ENCODE data around the gene USP24. TPM values are rescaled to one million over a fixed set of nuclear protein-coding genes. Genes with fewer than 3 reads are reported as not detected.

USP24 gene
- total RNA-seq, 1 donor from 2014 or later, result 30.8 TPM

- peak overlapping the region; percentile 23 for H3K9ac ChIP-seq (ENCODE audit: low read length)
- no peaks in the 10 kb centered on the region for H3K79me2 ChIP-seq (ENCODE audit: insufficient read depth, low read length)
- H4K20me1 ChIP-seq (ENCODE audit: insufficient read depth, low read length), result no peaks in the 10 kb centered on the region
- peaks cover 14% of the 10 kb centered on the region for H3K4me1 ChIP-seq (ENCODE audit: insufficient read depth, low read length)
- no peaks in the 10 kb centered on the region for H3K27me3 ChIP-seq (ENCODE audit: insufficient read depth, low read length)
- Mint-ChIP-seq H3K36me3 (ENCODE audit: low read depth, unreplicated experiment) (peaks cover 28% of the 10 kb centered on the region), H3K27me3 (ENCODE audit: low read depth, unreplicated experiment) (no peaks in the 10 kb centered on the region), H3K4me1 (ENCODE audit: low read depth, unreplicated experiment) (peaks cover 20% of the 10 kb centered on the region), H3K4me3 (ENCODE audit: unreplicated experiment) (no peak overlapping the region), H3K27ac (ENCODE audit: unreplicated experiment) (peak overlapping the region; percentile 66), H3K9me3 (ENCODE audit: unreplicated experiment) (no peaks in the 10 kb centered on the region)
- H3K27ac ChIP-seq (ENCODE audit: low read depth, low read length), result peak overlapping the region; percentile 52
- peaks cover 56% of the 10 kb centered on the region for H3K36me3 ChIP-seq (ENCODE audit: insufficient read depth, low read length)
- TF ChIP-seq CTCF (IDR thresholded peaks at IDR 0.05; ENCODE audit: insufficient read depth, low read depth, low read length) (no peak), EZH2 (IDR thresholded peaks at IDR 0.05; ENCODE audit: insufficient read depth, low read length) (no peak)
- no peaks in the 10 kb centered on the region for H3K9me3 ChIP-seq (ENCODE audit: insufficient read depth, low read depth, low read length)
- H2AFZ ChIP-seq (ENCODE audit: low read depth, low read length), result no peak overlapping the region
- H3K4me2 ChIP-seq (ENCODE audit: low read length), result peak overlapping the region; percentile 50
- FAIRE-seq (peak; percentile 37), DNase-seq (ENCODE audit: low read depth) (peak; percentile 87)
- H3K4me3 ChIP-seq (ENCODE audit: insufficient read depth, low read depth, low read length), result no peak overlapping the region
These were observed 133.8 kb downstream of the USP24 start for GRCh38 chr1:55081188-55081904.

- no peak overlapping the region for H3K27ac Mint-ChIP-seq (ENCODE audit: unreplicated experiment)
- H3K4me1 Mint-ChIP-seq (ENCODE audit: low read depth, unreplicated experiment), result peaks cover 26% of the 10 kb centered on the region
- Histone ChIP-seq H3K27ac (ENCODE audit: low read depth, low read length) (no peak overlapping the region), H3K36me3 (ENCODE audit: insufficient read depth, low read length) (peaks cover 47% of the 10 kb centered on the region), H2AFZ (ENCODE audit: low read depth, low read length) (no peak overlapping the region), H3K4me1 (ENCODE audit: insufficient read depth, low read length) (peaks cover 14% of the 10 kb centered on the region), H4K20me1 (ENCODE audit: insufficient read depth, low read length) (no peaks in the 10 kb centered on the region), H3K9ac (ENCODE audit: low read length) (no peak overlapping the region), H3K4me2 (ENCODE audit: low read length) (no peak overlapping the region), H3K9me3 (ENCODE audit: insufficient read depth, low read depth, low read length) (no peaks in the 10 kb centered on the region), H3K27me3 (ENCODE audit: insufficient read depth, low read length) (no peaks in the 10 kb centered on the region), H3K79me2 (ENCODE audit: insufficient read depth, low read length) (no peaks in the 10 kb centered on the region), H3K4me3 (ENCODE audit: insufficient read depth, low read depth, low read length) (no peak overlapping the region)
- H3K9me3 Mint-ChIP-seq (ENCODE audit: unreplicated experiment), result no peaks in the 10 kb centered on the region
- no peaks in the 10 kb centered on the region for H3K27me3 Mint-ChIP-seq (ENCODE audit: low read depth, unreplicated experiment)
- no peak overlapping the region for H3K4me3 Mint-ChIP-seq (ENCODE audit: unreplicated experiment)
- FAIRE-seq (no peak), DNase-seq (ENCODE audit: low read depth) (no peak)
- TF ChIP-seq EZH2 (IDR thresholded peaks at IDR 0.05; ENCODE audit: insufficient read depth, low read length), result no peak
- TF ChIP-seq CTCF (IDR thresholded peaks at IDR 0.05; ENCODE audit: insufficient read depth, low read depth, low read length), result no peak
- H3K36me3 Mint-ChIP-seq (ENCODE audit: low read depth, unreplicated experiment), result peaks cover 22% of the 10 kb centered on the region
These were observed 135.5 kb downstream of the USP24 start for GRCh38 chr1:55079651-55080050.

GRCh38 chr1:55078470-55078869 is 136.7 kb downstream of the USP24 start:
- H2AFZ ChIP-seq (ENCODE audit: low read depth, low read length), result no peak overlapping the region
- FAIRE-seq (no peak), DNase-seq (ENCODE audit: low read depth) (no peak)
- no peaks in the 10 kb centered on the region for H3K79me2 ChIP-seq (ENCODE audit: insufficient read depth, low read length)
- H3K9me3 ChIP-seq (ENCODE audit: insufficient read depth, low read depth, low read length), result no peaks in the 10 kb centered on the region
- Mint-ChIP-seq H3K4me3 (ENCODE audit: unreplicated experiment) (no peak overlapping the region), H3K9me3 (ENCODE audit: unreplicated experiment) (no peaks in the 10 kb centered on the region), H3K36me3 (ENCODE audit: low read depth, unreplicated experiment) (peaks cover 16% of the 10 kb centered on the region), H3K4me1 (ENCODE audit: low read depth, unreplicated experiment) (peaks cover 26% of the 10 kb centered on the region), H3K27me3 (ENCODE audit: low read depth, unreplicated experiment) (no peaks in the 10 kb centered on the region), H3K27ac (ENCODE audit: unreplicated experiment) (no peak overlapping the region)
- H4K20me1 ChIP-seq (ENCODE audit: insufficient read depth, low read length), result no peaks in the 10 kb centered on the region
- H3K4me2 ChIP-seq (ENCODE audit: low read length), result no peak overlapping the region
- H3K27me3 ChIP-seq (ENCODE audit: insufficient read depth, low read length), result no peaks in the 10 kb centered on the region
- peaks cover 44% of the 10 kb centered on the region for H3K36me3 ChIP-seq (ENCODE audit: insufficient read depth, low read length)
- no peak overlapping the region for H3K9ac ChIP-seq (ENCODE audit: low read length)
- no peak overlapping the region for H3K4me3 ChIP-seq (ENCODE audit: insufficient read depth, low read depth, low read length)
- peaks cover 14% of the 10 kb centered on the region for H3K4me1 ChIP-seq (ENCODE audit: insufficient read depth, low read length)
- TF ChIP-seq CTCF (IDR thresholded peaks at IDR 0.05; ENCODE audit: insufficient read depth, low read depth, low read length) (no peak), EZH2 (IDR thresholded peaks at IDR 0.05; ENCODE audit: insufficient read depth, low read length) (no peak)
- H3K27ac ChIP-seq (ENCODE audit: low read depth, low read length), result no peak overlapping the region

Measured in astrocyte (in vitro differentiated cells and primary cell).